GM21737 (cell line): ENCODE data around the gene TSEN2.
"Not testable (repeated sequence)": the region's sequence is repeated elsewhere in the genome, so short reads cannot be mapped to it uniquely, and the experiment has no call there.

Experiments
- ATAC-seq: cut with Tn5 transposase; IDR thresholded peaks from one replicate; pipeline ENCODE4 v1.9.1; 2021; ENCODE audit warnings: mild to moderate bottlenecking, moderate library complexity; ENCODE audit not compliant: unreplicated experiment

TSEN2 gene

DNA sequence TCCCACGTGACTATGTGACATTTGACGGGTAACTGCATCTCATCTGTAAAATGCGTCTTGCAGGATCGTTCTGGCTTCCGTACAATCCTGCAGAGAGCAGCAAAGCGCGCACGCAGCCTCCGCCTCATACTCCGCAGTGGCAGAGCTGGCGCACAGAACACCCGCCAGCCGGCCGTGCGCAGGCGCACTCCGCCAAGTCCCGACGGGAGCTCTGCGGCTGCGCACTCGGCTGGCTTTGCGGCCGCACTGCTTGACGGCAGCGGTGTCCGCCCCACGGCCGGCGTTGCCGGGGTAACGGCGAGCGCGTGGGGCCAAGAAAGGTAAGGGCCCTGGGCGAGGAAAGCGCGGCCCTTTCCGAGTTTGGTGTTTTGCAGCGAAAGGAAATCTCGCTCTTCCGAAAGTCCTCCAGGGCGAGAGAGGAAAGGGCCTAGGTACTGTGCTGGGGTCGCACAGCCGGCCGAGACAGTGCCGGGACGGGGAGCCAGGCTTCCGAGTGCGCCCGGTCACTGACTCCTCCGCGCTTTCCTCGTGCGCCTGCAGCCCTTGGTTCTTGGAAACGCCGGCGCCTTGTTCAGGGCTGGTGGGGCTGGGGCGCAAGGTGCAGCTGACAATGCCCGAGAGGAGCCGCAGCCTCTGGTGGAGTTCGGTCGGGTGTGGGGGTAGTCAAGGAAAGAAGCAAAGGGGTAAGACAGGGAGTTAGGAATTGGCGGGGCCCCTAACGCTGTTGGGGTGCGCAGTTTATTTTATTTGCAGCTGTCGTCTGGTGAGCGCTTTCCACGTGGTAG, at the start of gene TSEN2:
TSS of gene TSEN2 (plus strand) at position 283 of the 785 bp plus-strand sequence. CDS start 5,321 bp downstream, outside the sequence.
- peak; percentile 89 for ATAC-seq

GRCh38 chr3:12436514-12437220, 47.6 kb upstream of the TSEN2 start:
- ATAC-seq, result no peak

DNA sequence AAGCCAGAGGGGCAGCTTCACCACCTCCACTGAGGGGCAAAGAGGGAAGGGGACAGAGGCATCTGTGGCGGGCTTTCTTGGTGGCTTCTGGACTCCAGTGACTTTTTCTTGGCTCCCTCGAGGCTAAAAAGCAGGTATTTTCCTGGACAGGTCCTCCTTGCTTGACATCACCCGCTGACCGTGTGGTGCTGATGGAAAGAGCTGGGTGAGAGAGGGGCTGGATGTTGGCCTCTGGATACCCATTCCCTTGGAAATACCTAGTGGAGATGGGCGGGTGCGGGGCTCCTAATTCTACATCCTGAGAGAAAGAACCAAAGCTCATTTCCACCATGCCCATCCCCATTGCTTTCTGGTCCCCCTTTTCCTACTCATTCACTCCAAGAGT, 47.1 kb upstream of the TSEN2 start:
- ATAC-seq, result no peak

DNA sequence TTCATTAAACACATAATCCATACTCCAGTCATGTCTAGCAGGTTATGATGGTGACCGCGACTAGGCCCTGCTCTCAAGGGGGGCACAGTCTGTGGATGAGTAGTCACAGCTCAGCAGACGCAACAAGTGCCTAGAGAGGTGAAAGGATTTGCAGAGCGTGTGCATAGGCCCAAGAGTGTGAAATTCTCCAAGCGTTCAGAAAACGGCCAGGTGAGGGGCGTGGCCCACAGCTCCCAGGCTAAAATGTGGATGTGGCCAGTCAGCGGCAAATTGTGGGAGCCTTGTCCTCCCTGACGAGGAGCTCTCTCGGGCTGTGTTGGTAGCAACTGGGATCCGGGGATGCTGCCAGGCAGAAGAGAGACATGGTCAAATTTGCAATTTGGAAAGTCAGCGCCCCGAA, 46.4 kb upstream of the TSEN2 start:
- ATAC-seq, result no peak

- ATAC-seq, result no peak
These were observed 46.0 kb upstream of the TSEN2 start for GRCh38 chr3:12438318-12438717.

- no peak for ATAC-seq
These were observed 44.9 kb upstream of the TSEN2 start for GRCh38 chr3:12439161-12439940.

- no peak for ATAC-seq
These were observed 43.2 kb upstream of the TSEN2 start for GRCh38 chr3:12440927-12441714.

GRCh38 chr3:12442654-12443501, 41.4 kb upstream of the TSEN2 start:
- no peak for ATAC-seq

- ATAC-seq, result no peak
These were observed 40.3 kb upstream of the TSEN2 start for GRCh38 chr3:12443781-12444522.

- ATAC-seq, result no peak
These were observed 39.5 kb upstream of the TSEN2 start for GRCh38 chr3:12444582-12445471.

- no peak for ATAC-seq
These were observed 38.6 kb upstream of the TSEN2 start for GRCh38 chr3:12445523-12446240.

- ATAC-seq, result no peak
These were observed 38.0 kb upstream of the TSEN2 start for GRCh38 chr3:12446298-12446697.

- ATAC-seq, result no peak
These were observed 37.2 kb upstream of the TSEN2 start for GRCh38 chr3:12447075-12447474.

DNA sequence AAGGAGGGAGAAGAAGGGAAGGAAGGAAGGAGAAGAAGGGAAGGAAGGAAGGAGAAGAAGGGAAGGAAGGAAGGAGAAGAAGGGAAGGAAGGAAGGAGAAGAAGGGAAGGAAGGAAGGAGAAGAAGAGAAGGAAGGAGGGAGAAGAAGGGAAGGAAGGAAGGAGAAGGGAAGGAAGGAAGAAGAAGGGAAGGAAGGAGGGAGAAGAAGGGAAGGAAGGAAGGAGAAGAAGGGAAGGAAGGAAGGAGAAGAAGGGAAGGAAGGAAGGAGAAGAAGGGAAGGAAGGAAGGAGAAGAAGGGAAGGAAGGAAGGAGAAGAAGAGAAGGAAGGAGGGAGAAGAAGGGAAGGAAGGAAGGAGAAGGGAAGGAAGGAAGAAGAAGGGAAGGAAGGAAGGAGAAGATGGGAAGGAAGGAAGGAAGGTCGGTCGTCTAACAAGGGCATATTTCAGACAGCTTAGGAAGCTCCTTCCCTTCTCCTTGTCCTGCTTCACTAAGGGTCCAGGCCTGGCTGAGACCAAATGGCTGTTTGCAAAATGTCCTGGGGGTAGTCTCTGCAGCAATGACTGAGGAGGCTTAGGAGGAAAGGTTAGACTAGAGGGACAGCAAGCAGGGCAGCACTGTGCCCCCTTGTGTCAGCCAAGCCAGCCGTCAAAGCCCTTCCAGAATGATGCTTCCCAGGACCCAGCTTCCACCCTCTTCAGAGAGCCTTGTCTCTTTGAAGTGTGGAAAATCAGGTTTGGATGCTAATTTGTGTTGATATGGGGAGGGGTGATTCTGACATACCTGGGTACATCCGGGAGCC, 35.7 kb upstream of the TSEN2 start:
- not testable (repeated sequence) for ATAC-seq

DNA sequence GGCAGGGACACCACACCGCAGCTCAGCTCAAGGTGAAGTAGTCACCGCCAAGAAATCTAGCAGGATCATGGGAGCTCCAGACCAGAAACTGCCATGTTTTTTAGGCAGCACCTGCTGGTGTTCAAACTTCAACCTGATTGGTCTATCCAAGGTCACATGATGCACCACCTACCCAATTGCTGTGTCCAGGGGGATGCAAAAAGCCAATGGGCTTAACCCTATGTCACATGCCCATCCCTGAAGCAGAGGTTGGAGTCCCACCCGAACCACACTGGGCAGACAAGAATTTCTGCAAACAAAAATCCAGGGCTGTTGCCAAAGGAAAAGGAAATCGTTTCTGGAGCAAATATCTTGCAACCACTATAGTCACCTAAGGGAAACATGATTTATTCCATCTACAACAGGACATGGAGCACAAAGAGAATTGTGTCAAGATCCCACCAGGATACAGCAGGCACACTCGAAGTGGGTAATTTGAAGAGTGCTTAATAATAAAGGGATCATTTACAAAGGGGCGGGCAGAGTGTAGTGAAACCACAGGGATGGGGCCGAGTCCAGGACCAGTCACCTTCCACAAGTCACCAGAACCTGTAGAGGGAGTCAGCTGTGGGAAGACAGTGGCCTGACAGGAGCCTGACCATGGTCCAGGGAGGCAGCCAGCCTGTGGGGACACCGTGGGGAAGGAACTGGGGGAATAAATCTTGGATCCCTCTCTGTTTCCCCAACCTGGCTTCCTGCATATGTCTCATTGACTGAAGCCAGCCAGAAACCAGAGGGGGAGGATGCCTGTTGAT, 34.2 kb upstream of the TSEN2 start:
- no peak for ATAC-seq

DNA sequence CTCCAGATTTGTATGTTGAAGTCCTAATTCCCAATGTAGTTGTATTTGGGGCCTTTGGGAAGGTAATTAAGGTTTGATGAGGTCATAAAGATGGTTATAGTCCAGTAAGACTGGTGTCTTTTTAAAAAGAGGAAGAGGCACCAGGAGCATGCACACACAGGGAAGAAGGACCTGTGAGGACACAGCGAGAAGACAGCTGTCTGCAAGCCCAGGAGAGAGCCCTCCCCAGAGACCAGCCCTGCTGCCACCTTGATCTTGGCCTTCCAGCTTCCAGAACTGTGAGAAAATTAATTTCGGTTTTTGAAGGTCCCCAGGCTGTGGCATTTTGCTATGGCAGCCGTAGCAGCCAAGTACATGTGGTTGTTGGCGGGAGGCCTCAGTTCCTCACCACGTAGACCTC, 32.8 kb upstream of the TSEN2 start:
- no peak for ATAC-seq
